PC-3 (cell line): ENCODE data around the gene ANKS4B.

Source experiments
- CTCF ChIP-seq: fragments of 300-600 bp; sonication (generic); conservative IDR thresholded peaks from 2 replicates; pipeline ENCODE4 v1.5.1; 2017; ENCODE audit warnings: antibody characterized with exemption, low read depth, mild to moderate bottlenecking, low read length
- EZH2 ChIP-seq: fragments of 300-600 bp; sonication (generic); IDR thresholded peaks from one replicate; pipeline ENCODE4 v1.6.1; 2017; ENCODE audit warnings: antibody characterized with exemption, mild to moderate bottlenecking, low read length; ENCODE audit not compliant: unreplicated experiment

- TF ChIP-seq CTCF (no peak), EZH2 (no peak)
Measured at GRCh38 chr16:21185659-21186325, 47.7 kb upstream of the ANKS4B start.
